ENCODE measurements around the gene ZNF664.
A peak's percentile ranks its signal among the peaks of the same experiment; 100 is the strongest.

The ZNF664 gene

DNA sequence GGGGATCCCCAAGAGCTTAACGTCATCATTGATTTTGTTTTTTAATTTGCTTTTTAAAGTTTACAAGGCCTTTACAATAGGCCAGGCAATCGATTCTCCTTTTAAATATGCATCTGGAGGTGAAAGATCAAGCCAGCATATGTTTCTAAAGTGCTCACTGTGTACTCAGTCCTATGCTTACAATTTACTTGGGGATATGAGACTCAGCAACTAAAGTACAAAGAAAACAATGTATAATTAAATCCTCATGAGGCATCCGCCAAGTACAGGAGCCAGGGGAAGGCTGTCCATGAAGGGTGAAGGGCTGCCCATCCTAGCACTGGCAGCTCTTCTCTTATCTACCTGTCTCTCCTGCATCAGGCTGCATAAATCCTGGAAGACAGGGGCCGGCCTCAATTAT lies 12.2 kb upstream of the ZNF664 start:
- no peak for DNase-seq

DNA sequence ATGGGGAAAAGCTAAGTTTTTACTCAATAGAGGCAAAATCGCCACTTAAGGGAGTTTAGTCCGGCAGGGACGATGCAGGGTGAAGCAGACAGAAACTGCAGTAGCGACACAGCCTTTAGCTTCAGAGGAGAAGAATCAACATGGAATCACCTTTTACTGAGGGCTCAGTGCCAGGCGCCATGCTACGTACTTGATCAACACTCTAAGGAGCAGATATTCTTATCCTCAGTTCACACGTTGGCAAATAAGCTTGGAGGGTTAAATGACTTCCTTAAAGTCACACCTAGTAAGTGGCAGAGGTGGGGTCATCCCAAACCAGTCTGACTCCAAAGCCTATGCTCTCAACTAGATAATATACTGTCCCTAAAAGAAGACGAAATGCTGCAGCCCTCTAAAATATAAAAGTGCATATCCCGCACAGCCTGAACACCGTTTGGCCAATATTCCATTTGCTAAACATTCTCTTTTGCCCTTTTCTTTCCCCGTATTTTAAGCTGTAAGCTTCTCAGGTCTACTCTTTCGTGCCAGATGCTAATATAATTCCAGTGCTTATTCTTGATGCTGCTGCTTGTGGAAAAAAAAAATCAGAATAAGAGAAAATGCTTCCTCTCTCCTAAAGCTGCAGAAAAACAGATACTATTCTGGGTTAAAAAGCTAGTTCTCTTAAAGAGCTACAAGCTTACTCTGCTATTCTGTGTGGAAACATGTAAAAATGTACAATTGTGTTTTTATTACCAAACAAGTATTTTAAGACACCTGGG lies 11.2 kb upstream of the ZNF664 start:
- DNase-seq, result no peak

DNA sequence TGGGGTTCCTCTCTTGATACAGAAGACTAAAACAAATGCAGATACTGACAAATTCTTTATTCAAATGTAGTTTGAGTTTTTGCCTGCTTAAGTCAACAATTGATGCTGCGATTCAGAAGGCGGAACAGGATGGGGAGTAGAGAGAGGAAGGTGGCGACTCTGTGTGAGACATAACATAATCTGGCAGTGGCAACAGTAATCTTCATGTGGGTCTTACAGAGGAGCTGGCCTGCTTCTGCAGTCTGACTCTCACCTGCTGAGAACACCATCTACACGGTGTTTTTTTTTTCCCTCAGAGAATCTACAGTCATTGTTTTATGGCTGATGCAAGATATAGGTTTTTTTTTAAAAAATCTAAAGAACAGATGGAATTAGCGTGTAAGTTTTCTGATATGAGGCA lies 10.5 kb upstream of the ZNF664 start:
- DNase-seq, result no peak

DNA sequence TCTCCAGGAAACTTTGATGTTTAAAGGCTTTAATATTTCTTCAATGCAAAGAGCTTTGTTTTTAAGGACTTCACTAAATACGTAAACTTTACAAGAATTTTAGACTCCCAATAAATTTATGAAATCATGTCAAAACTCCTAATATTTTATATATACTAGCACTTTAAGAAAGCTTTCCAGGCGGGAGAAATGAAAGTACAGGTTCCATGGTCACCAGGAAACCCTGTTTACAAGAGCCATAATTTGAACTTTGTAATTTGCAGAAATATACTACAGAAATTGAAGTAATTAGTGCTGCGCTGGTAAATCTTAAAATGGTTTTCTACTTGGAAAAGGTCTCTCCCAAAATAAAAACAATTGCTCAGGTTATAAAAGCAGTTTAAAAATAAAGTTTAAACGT lies 9.2 kb upstream of the ZNF664 start:
- DNase-seq, result no peak

DNA sequence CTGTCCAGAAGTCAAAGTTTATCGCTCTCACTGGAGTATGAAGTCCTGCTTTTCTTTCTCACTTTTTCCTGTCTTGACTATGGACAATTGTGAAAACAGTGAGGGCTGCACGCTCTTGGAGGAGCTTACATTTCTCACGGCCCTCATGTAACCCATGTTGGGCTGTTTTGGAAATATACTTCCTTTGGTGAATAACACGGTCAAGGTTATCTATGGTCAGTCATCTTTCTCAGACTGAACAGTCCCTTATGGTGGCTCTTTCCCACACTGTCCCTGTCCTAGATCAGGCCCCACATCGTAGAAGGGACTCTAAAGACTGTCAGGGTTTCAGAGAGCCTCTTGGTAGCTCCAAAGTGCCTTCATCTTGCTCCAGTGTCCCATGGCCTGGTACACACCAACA lies 7.6 kb upstream of the ZNF664 start:
- no peak for DNase-seq

DNA sequence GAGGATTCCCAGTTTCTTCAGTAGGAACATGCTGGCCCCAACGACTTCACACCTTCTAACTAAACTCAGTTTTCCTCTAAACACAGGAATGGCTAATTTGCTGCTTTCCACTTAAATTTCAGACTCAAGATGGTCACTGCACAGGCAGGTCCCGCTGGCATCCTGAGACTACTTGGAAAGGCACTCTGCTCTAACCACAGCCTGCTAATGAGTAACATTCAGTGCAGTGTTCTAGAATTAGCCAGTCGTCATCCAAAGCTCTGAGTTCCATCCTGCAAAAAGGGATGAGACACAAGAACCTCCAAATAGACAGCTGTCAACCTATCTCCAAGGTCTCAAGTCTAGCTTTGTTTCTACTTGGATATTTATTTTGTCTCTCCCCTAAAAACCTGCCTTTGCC lies 6.4 kb upstream of the ZNF664 start:
- DNase-seq, result no peak

DNA sequence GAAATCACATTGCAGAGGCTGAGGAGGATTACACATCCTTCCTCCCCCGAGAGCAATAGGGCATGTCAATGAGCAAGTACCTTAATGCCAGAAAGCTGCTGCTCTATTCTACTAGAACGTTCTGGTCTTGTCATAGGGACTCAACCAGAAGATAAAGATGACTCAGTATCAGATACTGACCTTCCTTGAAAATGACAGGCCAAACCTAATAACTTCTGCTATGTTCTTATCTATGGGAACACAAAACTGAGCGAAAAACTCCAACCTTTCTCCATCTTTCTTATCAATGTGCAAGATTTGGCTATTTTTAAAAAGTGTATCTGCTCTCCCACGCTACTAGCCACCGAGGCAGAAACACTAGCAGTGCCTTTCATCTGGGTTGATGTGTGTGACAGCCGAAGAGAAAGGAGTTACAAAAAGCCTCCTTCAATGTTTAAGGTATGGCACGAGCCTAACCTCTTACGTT lies 5.9 kb upstream of the ZNF664 start:
- no peak for DNase-seq

DNA sequence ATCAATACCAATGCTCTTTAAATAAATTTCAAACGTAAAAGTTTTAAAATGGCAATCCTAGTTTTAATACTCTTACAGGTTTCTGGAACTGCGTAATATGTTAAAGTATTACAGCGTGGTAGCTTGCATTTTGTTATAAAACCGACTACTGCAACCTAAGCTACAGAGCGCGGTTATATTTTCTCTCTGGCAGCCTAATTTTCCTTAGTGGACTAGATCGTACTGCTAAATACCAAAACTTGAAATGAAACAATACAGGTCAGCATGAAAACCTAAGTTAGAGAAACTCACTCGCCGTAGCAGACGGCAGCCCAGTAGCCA lies 1.6 kb upstream of the ZNF664 start:
- no peak for DNase-seq

DNA sequence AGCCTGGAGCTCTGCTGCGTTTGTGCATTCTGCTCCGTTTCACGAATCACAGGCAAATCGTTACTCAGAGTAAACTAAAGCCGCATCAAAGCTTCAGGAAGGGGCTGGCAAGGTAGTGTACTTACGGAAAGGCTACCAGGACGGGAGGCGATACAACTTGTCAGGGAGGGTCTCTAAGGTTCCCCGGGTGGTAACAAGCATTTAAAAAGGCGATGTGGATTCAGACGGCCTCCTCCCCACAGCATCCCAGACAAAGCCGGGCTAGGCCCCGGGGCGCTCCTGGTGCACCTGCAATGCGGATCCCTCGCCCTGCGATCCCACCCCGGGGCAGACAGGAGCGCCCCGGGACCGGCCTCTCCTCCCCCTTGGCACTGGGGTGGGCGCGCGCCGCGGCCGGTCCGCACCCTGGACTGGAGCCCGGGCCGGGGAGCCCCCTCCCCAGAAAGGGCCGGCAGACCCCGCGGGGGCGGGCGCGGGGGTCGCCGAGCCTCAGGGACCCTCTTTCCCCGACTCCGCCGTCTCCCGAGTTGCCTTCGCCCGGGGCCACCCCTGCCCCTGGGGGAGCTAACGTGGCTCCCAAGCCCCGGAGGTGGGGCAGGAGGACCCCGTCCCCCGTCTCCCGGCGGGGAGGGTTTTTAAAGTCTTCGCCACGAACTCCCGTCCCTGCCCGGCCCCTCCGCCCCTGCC lies 1.1 kb upstream of the ZNF664 start:
- DNase-seq, result peak; percentile 28

DNA sequence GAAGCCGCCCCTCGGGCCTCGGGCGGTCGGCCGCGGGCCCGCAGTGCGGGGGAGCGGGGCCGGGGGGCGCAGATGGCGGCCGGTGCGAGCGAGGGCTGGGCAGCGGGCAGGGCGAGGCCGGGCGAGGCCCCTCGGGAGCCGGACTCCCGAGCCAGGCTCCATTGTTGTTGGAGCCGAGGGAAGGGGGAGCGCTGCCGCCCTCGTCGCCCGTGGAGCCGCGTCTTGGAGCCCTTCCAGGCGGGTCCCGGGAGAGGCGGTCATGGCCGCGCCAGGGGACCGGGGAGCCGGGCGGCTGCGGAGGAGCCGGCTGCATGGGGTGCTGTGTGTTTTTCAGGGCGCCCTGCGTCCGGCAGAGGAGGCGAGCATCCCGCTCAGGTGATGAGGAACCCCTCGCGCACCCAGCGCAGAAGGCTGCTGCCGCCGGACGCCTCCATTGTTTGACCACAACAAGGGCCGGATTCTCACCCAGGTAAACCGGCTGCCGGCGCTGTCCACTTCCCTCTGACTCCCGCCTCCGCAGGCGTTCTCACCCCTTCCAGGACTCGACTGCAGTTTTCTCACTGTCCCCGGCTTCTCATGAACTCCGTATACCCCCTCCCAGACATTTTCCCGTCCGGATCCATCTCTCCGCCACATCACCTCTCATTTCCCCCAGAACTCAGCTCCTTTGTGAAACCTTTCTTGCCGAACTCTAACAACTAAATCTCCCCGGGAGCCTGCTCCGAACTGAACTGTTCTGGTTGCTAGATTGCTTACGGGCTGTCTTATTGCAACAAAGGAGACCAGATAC lies 732 bp downstream of the ZNF664 start:
- DNase-seq, result peak; percentile 14 to 30

DNA sequence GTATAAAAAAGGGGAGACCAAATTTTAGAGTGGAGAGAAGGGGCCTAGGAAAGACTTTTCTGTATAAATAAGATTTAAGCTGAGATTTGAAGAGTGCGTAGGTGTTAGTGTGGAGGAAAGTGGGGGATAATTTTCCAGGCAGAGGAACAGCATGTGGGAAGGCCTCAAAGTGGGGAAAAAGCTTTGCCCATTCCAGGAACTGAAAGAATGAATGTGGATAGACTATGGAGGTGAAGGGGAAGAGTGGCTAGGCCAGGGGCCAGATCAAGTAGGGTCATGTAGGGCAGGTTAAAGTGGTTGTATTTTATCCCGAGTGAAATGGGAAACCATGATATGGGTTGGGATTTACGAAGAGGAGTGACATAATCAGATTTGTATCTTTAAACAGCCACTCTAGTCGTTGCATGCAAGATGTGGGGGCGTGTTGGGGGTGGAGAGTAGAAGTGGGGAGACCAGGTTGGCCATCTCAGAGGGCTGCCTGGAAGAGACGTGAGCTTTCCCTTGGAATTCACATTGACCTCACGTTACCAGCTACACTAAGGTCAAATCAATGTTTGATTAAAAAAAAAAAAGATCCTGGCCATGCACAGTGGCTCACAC lies 3.3 kb downstream of the ZNF664 start:
- no peak for DNase-seq

DNA sequence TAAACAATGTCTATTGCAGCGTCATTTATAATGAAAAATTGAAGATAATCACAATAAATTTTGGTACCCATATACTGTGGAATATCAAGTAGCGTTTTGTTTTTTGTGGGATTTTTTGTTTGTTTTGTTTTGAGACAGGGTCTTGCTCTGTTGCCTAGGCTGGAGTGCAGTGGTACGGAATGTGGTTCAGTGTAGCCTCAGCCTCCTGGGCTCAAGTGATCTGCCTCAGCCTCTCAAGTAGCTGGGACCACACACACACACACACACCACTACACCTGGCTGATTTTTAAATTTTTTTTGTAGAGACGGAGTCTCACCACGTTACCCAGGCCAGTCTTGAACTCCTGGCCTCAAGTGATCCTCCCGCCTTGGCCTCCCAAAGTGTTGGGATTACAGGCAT lies 6.6 kb downstream of the ZNF664 start:
- no peak for DNase-seq

DNA sequence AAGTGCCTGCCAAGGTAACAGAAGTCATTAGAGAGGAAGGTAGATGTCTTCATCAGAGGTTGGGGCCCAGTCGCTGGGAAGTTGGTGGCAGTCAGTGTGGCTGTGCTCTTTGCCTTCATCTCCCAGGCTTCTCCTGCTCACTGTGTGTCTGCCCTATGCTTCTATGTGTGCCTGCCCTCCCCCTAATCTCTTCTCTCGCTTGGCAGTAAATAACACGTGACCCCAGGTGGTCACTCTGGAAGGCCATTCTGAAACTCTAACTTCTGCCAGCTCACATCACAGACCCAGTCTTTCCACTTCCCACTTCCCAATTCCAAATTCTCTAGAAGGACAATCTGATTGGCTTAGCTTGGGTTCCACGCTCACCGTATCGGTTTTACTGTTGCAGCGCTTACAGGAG lies 9.3 kb downstream of the ZNF664 start:
- no peak for DNase-seq

DNA sequence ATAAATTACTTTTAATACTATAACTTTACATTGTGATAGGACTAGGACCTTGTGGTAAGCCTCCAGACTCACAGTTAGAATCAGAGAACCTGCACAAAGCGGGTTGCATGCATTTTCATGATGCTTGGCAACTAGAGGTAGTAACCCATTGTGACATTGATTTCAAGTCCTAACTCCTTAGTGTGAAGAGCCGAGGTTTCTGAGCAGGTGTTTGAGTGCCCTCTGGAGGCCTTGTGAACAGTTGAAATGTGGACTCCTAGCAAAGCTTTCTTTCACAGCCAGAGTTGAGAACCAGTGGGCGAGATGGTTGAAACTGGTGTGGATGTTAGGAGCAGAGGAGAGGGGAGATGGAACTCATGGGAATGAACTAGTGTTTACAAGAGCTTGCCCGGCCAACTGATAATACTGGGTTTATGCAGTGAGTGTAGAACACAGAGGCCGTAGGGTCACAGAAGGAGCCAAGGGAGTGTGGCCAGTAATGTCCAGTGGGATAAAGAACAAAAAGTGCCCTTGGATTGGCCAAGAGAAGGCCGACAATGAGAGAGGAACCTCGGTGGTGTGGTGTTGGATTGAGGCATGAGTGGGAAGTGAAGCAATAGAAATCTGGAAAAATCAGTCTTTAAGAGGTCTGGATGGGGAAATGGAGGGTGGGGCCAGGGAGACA lies 10.9 kb downstream of the ZNF664 start:
- peak; percentile 44 to 54 for DNase-seq

DNA sequence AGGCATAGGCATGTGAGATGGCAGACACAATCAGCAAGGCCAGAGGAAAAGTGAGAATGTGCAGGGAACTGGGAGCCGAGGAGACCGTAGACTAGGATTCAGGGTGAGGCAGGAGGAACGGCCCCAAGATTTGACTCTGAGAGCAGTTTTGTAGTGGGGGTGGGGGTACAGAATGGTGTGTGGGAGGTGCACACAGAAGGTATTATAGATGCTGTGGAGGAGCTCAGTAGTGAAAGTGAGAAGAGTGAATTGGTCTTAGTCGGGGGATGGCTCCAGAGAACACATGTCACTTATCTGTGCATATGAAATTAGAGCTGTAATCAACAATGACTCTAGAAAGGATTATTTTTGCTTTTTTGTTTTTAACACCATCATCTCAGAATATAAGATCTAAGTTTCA lies 11.9 kb downstream of the ZNF664 start:
- no peak for DNase-seq

DNA sequence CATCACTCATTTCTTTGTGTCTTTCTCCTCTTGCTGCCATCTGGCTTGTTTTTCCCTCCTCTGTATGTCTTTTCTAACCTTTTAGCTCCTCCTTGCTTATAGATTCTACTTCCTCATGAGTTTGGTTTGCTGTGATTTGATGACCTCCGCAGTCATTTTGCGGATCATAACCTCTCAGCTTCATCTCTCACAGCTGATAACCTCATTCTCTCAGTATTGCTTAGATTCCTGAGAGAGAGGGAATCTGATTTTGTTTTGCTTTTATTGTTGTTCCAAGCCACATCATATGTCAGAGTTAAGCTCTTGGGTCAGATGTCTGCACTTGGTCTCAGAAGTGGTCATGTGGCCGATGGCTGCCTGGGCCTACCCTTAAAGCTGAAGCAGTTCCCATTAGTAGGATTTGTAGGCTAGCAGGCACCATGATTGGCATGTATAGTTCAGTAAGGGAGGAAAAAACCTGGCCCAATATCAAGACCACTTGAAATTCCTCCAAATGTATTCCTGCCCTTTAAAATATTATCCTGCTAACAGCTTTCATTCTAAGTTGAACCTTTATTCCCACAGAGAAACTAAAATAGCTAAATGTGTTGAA lies 13.5 kb downstream of the ZNF664 start:
- DNase-seq, result no peak

DNA sequence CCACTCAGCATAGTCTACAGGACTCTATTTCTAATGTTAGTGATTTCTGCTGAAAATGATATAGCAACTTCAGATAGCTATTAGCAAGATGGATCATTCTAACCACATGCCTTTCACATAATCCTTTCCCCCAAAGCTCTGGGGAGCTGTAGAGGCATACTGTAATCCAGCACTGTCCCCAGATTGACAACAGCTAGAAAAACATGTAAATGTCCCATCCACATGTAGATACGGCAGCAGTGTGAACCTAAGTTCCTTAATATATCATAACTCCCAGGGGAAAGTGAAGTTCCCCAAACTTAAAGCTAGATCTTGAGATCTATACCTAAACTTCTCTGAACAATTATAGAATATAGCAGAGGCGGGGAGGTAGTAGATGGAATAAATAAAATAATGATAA lies 14.0 kb downstream of the ZNF664 start:
- DNase-seq, result no peak

DNA sequence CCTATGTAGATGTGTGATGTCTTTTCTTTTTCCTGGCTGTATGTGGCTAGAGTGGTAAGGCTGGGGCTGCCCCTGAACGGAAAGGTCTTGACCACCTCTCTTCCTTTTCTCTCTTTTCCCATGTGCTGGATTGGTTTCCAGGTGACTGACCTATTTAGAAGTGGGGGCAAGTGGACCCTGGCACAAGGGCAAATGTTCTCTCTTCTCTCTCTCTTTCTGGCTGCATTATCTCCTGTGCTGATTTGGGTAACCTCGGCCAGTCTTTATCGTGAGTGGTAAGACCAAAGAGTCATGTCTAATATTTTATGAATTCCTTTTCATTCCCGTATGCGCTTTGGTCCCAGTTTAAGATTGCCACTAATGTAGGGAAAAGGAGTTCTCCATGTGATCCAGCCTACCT lies 16.2 kb downstream of the ZNF664 start:
- no peak for DNase-seq

DNA sequence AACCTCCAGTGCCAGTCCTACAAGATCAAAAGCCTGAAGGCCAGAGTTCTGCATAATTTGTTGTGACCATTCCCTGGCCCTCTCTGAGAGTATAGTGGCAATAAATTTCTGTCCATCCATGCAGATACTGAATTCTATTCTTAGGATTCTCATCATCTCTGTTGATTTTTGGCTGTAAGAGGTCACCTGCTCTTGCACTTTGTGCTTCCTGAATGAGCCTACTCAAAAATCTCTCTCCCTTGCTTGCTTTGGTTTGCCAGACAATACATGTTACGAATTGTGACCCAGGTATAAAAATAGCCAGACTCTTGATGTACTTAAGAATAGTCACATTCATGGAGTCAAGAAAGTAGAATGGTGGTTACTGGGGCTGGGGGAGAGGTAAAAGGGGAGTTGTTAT lies 16.7 kb downstream of the ZNF664 start:
- DNase-seq, result no peak

DNA sequence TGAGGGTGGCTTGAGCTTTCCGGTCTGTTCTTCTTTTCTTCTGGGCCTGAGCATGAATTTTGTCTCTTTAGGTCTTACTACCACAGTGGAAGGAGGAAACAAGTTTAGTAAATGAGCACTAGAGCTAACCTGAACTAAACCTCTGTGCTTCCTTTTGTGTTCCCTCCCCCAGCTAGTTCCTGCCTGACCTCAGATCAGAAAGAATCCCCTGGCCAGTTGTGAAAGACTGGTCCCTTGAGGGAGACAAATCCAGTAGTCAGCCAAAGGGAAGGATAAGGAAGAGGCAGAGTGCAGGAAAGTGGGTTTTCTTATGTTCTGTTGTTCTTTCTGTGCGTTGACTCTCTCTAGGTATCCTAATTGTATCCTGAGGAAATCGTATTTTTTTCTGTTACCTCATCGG lies 17.5 kb downstream of the ZNF664 start:
- DNase-seq, result no peak

DNA sequence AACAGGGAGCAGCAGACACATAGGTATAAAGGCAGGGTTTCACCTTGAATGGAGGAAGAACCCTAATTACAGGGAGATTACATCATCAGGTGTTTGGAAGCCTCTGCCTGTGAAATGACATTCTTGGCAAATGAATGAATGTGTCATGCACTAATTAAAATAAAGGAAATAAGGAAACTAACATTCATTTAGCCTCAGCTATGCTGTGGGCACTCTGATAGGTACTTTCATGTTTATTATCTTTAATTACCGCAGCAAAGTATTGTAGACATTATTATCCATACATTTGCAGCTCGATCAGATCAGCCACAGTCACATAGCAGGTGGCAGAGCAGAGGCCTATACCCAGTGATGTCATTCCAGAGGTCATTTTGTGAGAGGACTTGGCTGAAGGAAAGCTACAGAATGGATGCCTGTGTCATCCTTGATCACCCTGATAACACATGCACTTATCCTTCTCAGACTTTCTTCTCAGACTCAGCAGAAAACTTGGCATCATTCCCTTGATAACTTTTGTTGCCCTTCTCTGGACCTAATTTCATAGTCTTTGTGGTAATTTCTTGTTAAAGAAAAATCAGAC lies 18.4 kb downstream of the ZNF664 start:
- DNase-seq, result no peak

DNA sequence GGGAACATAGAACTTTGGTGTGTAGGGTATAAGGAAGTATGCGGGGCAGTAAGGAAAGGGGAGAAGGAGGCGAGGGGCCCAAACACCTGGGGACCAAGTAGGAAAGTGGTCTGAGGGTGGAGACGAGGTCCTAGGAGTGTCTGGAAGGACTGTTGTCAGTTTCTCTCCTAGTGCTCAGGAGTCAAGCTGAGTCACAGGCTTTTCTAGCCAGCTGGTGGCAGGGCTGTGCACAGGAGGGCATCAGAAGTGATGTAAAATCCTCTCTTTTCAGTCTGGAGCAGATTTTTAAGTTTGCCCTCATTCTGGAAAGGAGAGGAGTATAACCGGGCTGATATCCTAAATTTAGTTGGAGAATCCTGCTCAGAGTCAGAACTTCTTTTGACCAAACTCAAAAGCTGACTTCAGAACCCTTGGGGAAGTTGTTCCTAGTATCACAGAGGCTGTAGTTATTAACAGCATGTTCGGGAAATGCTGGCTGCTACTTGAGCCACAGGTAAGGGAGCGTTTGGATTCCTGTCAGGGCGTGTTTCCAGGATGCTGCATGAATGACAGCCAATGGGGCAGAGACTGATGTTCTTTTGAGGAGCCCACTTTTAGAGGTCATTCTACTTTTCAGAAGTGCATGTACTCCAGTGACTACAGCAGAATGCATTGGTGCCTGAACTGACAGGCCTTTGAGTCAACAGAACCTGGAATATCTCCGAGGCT lies 19.3 kb downstream of the ZNF664 start:
- no peak for DNase-seq
